Measurements from ENCODE around the gene RECQL5. TPM values are rescaled to one million over a fixed set of nuclear protein-coding genes. Genes with fewer than 3 reads are reported as not detected.

RECQL5 gene
- polyA plus RNA-seq, 1 donor from 2014 or later, result 9.6 TPM

DNA sequence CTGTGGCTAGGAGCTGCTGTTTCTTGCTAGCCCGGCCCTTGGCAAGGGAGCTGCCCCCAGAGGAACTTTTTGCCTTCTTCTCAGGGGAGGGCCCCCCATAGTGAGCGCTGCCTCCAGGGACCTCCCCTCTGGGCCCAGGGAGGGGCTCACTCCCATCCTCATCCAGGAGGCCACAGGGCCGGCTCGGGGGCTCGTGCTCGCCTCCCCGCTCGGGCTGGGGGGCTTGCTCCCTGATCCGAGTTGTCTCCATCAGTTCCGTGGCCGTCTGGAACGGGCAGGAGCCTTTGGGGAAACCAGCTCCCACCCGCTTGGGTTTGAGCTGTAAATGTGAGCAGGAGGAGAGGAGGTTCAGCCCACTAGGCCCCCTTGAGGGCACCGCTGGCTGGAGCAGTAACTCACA is 37.8 kb downstream of the RECQL5 start:
- no peaks in the 10 kb centered on the region for H3K36me3 ChIP-seq (ENCODE audit: insufficient read depth, low read length)
- H3F3A ChIP-seq (ENCODE audit: insufficient read depth, low read length, poor library complexity, severe bottlenecking), result no peaks in the 10 kb centered on the region
- H3K27ac ChIP-seq (ENCODE audit: low read length), result no peak overlapping the region
- no peak for TF ChIP-seq POLR2AphosphoS5 (IDR thresholded peaks at IDR 0.05)
- TF ChIP-seq EZH2 (IDR thresholded peaks at IDR 0.05; ENCODE audit: borderline replicate concordance, insufficient read depth, low read length, poor library complexity, severe bottlenecking), result no peak
- TF ChIP-seq REST (IDR thresholded peaks at IDR 0.05; ENCODE audit: borderline replicate concordance), result no peak
- no peak for TF ChIP-seq RAD21 (conservative IDR thresholded peaks at IDR 0.05)
- no peak for TF ChIP-seq TAF1 (IDR thresholded peaks at IDR 0.05; ENCODE audit: low read depth)
- TF ChIP-seq MXI1 (conservative IDR thresholded peaks at IDR 0.05; ENCODE audit: poor library complexity, severe bottlenecking), result no peak
- no peak for TF ChIP-seq CTCF (IDR thresholded peaks at IDR 0.05; ENCODE audit: poor library complexity, severe bottlenecking)
- TF ChIP-seq EP300 (conservative IDR thresholded peaks at IDR 0.05; ENCODE audit: poor library complexity, severe bottlenecking), result no peak
- TF ChIP-seq SMC3 (conservative IDR thresholded peaks at IDR 0.05; ENCODE audit: poor library complexity), result no peak
- H4K20me1 ChIP-seq (ENCODE audit: insufficient read depth), result no peaks in the 10 kb centered on the region
- no peak overlapping the region for H3K9ac ChIP-seq (ENCODE audit: low read length)
- H3K9me3 ChIP-seq (ENCODE audit: low read length), result no peaks in the 10 kb centered on the region
- no peaks in the 10 kb centered on the region for H3K79me2 ChIP-seq (replicated peaks; ENCODE audit: insufficient read depth, low read length)
- no peak overlapping the region for H3K4me3 ChIP-seq (ENCODE audit: low read length)
- H3K9me2 ChIP-seq (ENCODE audit: insufficient read depth, low read length), result no peaks in the 10 kb centered on the region
- H3K27me3 ChIP-seq (ENCODE audit: insufficient read depth, low read depth, low read length), result no peaks in the 10 kb centered on the region
- no peak overlapping the region for H2AFZ ChIP-seq (ENCODE audit: low read depth, low read length)
- no peak overlapping the region for H3K4me2 ChIP-seq (ENCODE audit: low read length)

- Histone ChIP-seq H3K27me3 (ENCODE audit: insufficient read depth, low read depth, low read length) (no peaks in the 10 kb centered on the region), H3K4me2 (ENCODE audit: low read length) (no peak overlapping the region), H4K20me1 (ENCODE audit: insufficient read depth) (no peaks in the 10 kb centered on the region), H3K9me3 (ENCODE audit: low read length) (no peaks in the 10 kb centered on the region), H3K36me3 (ENCODE audit: insufficient read depth, low read length) (no peaks in the 10 kb centered on the region), H3K79me2 (replicated peaks; ENCODE audit: insufficient read depth, low read length) (no peaks in the 10 kb centered on the region), H3K9me2 (ENCODE audit: insufficient read depth, low read length) (no peaks in the 10 kb centered on the region), H3F3A (ENCODE audit: insufficient read depth, low read length, poor library complexity, severe bottlenecking) (no peaks in the 10 kb centered on the region), H2AFZ (ENCODE audit: low read depth, low read length) (no peak overlapping the region), H3K9ac (ENCODE audit: low read length) (no peak overlapping the region), H3K4me3 (ENCODE audit: low read length) (no peak overlapping the region), H3K27ac (ENCODE audit: low read length) (no peak overlapping the region)
- TF ChIP-seq EP300 (conservative IDR thresholded peaks at IDR 0.05; ENCODE audit: poor library complexity, severe bottlenecking) (no peak), TAF1 (IDR thresholded peaks at IDR 0.05; ENCODE audit: low read depth) (no peak), SMC3 (conservative IDR thresholded peaks at IDR 0.05; ENCODE audit: poor library complexity) (no peak), RAD21 (conservative IDR thresholded peaks at IDR 0.05) (no peak), REST (IDR thresholded peaks at IDR 0.05; ENCODE audit: borderline replicate concordance) (no peak), CTCF (IDR thresholded peaks at IDR 0.05; ENCODE audit: poor library complexity, severe bottlenecking) (no peak), MXI1 (conservative IDR thresholded peaks at IDR 0.05; ENCODE audit: poor library complexity, severe bottlenecking) (no peak), EZH2 (IDR thresholded peaks at IDR 0.05; ENCODE audit: borderline replicate concordance, insufficient read depth, low read length, poor library complexity, severe bottlenecking) (no peak), POLR2AphosphoS5 (IDR thresholded peaks at IDR 0.05) (no peak)
Measured at GRCh38 chr17:75628425-75628824, 38.5 kb downstream of the RECQL5 start.

Data from neural cell (in vitro differentiated cells).